OCI-LY7 (cell line): ENCODE measurements around the gene MRPS2. TPM values are rescaled to one million over a fixed set of nuclear protein-coding genes. Genes with fewer than 3 reads are reported as not detected.
"Not testable (repeated sequence)": the region's sequence is repeated elsewhere in the genome, so short reads cannot be mapped to it uniquely, and the experiment has no call there.

ENCODE experiments used
- BruUV-seq: library from RNA; stranded (reverse); fragments of 400-500 nt; replicated peaks from 2 replicates; lab custom pipeline; 2021; lab: Mats Ljungman, UMichigan
- CTCF ChIA-PET: fragments of 300-600 bp; sonication (Branson Sonifier 250); formaldehyde crosslinking; loops from one replicate; lab custom pipeline; 2022; ENCODE audit warnings: antibody characterized with exemption; ENCODE audit not compliant: unreplicated experiment; lab: Charles Lee
- POLR2A ChIA-PET: fragments of 300-600 bp; sonication (Branson Sonifier 250); formaldehyde crosslinking; loops from one replicate; lab custom pipeline; 2022; ENCODE audit warnings: antibody characterized with exemption; lab: Charles Lee
- DNase-seq: peaks from one replicate; pipeline ENCODE4 v3.0.0-alpha.2; 2015; ENCODE audit warnings: low spot score
- H2AFZ ChIP-seq: fragments of 200-600 bp; sonication (generic), shearing (Covaris generic); 2 replicates; pipeline ENCODE4 v1.6.1; 2014; ENCODE audit warnings: mild to moderate bottlenecking, antibody characterized with exemption, low read length, moderate library complexity
- H3K27ac ChIP-seq: fragments of 200-600 bp; sonication (generic); 2 replicates; pipeline ENCODE4 v1.5.1; 2014; ENCODE audit warnings: mixed run types, low read depth, mild to moderate bottlenecking, moderate library complexity, low read length, inconsistent platforms; ENCODE audit not compliant: poor library complexity, severe bottlenecking
- H3K36me3 ChIP-seq: fragments of 200-600 bp; sonication (generic); 2 replicates; pipeline ENCODE4 v1.6.1; 2014; ENCODE audit warnings: mild to moderate bottlenecking, antibody characterized with exemption, low read length, moderate library complexity, mixed read lengths; ENCODE audit not compliant: insufficient read depth
- H3K4me1 ChIP-seq: fragments of 200-600 bp; sonication (generic); 2 replicates; pipeline ENCODE4 v1.5.1; 2014; ENCODE audit warnings: mild to moderate bottlenecking, low read length; ENCODE audit not compliant: insufficient read depth, poor library complexity, severe bottlenecking
- H3K4me2 ChIP-seq: fragments of 200-600 bp; sonication (generic); 2 replicates; pipeline ENCODE4 v1.6.1; 2014; ENCODE audit warnings: mild to moderate bottlenecking, low read length
- H3K4me3 ChIP-seq: fragments of 200-600 bp; sonication (generic); 2 replicates; pipeline ENCODE4 v1.5.1; 2014; ENCODE audit warnings: mild to moderate bottlenecking, low read depth, low read length; ENCODE audit not compliant: poor library complexity, severe bottlenecking
- H3K79me2 ChIP-seq: fragments of 200-600 bp; sonication (generic); 2 replicates; pipeline ENCODE4 v1.6.1; 2016; ENCODE audit warnings: low read depth, mild to moderate bottlenecking, low read length, moderate library complexity, mixed read lengths; ENCODE audit not compliant: insufficient read depth
- H3K9me2 ChIP-seq: fragments of 200-600 bp; sonication (generic); 2 replicates; pipeline ENCODE4 v1.6.1; 2016; ENCODE audit warnings: mild to moderate bottlenecking, low read length, mixed read lengths; ENCODE audit not compliant: insufficient read depth
- H3K9me3 ChIP-seq: fragments of 200-600 bp; sonication (generic); 2 replicates; pipeline ENCODE4 v1.6.1; 2014; ENCODE audit warnings: mild to moderate bottlenecking, mixed run types, low read length, mixed read lengths
- H4K20me1 ChIP-seq: fragments of 200-600 bp; sonication (generic); 2 replicates; pipeline ENCODE4 v1.6.1; 2014; ENCODE audit warnings: mild to moderate bottlenecking, antibody characterized with exemption, low read length, moderate library complexity, mixed read lengths; ENCODE audit not compliant: insufficient read depth
- EZH2phosphoT487 ChIP-seq: fragments of 200-600 bp; sonication (generic); IDR thresholded peaks from 2 replicates; pipeline ENCODE4 v1.6.1; 2018; ENCODE audit warnings: low read depth, borderline replicate concordance, mild to moderate bottlenecking, mixed run types, antibody characterized with exemption, low read length, moderate library complexity, mixed read lengths
- intact Hi-C: fragments of 100-400 bp; cut with micrococcal nuclease; formaldehyde crosslinking; loops from one replicate; pipeline ENCODE4 v1.10.0; 2022; ENCODE audit not compliant: unreplicated experiment
- total RNA-seq, 2 experiments: library from RNA; depleted of rRNA in 1 of 2; stranded (reverse); fragments of >200 nt in 1 of 2; shearing (Covaris generic) in 1 of 2; gene quantifications; 2 replicates each; pipeline ENCODE4 v1.2.3, GENCODE V29; 2014 to 2022
- TF ChIP-seq, protein P1 (sequence below): fragments of 200-600 bp; sonication (generic); conservative IDR thresholded peaks from 2 replicates; pipeline ENCODE4 v1.5.1; 2014; ENCODE audit warnings: mild to moderate bottlenecking, antibody characterized with exemption, low read length, moderate library complexity, mixed read lengths

MRPS2 gene
- total RNA-seq, 2 experiments from 2014 or later = 42.7 to 55.7 TPM

DNA sequence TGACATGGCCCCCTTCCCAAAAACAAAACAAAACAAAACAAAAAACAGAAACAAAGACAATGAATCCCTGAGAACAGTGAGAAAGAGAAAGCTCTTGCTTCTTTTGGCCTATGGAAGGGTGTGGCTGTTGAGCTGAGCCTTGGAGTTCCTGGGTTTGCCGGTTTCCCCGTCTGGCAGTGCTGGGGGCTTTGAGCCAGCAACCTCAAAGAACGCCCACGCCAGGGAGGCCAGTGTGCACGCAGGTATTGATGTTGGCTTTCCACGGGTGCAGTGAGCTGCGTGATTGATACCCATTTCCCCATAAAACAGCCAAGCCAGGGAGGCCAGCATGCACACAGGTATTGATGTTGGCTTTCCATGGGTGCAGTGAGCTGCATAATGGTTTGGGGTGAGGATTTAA is 12.4 kb downstream of the MRPS2 start:
- Histone ChIP-seq H3K4me2 (no peak overlapping the region), H3K36me3 (no peaks in the 10 kb centered on the region), H3K79me2 (no peaks in the 10 kb centered on the region), H3K9me3 (no peaks in the 10 kb centered on the region), H2AFZ (no peak overlapping the region), H4K20me1 (no peaks in the 10 kb centered on the region), H3K4me3 (no peak overlapping the region), H3K4me1 (no peaks in the 10 kb centered on the region), H3K9me2 (no peaks in the 10 kb centered on the region), H3K27ac (no peak overlapping the region)
- TF ChIP-seq, protein P1, sequence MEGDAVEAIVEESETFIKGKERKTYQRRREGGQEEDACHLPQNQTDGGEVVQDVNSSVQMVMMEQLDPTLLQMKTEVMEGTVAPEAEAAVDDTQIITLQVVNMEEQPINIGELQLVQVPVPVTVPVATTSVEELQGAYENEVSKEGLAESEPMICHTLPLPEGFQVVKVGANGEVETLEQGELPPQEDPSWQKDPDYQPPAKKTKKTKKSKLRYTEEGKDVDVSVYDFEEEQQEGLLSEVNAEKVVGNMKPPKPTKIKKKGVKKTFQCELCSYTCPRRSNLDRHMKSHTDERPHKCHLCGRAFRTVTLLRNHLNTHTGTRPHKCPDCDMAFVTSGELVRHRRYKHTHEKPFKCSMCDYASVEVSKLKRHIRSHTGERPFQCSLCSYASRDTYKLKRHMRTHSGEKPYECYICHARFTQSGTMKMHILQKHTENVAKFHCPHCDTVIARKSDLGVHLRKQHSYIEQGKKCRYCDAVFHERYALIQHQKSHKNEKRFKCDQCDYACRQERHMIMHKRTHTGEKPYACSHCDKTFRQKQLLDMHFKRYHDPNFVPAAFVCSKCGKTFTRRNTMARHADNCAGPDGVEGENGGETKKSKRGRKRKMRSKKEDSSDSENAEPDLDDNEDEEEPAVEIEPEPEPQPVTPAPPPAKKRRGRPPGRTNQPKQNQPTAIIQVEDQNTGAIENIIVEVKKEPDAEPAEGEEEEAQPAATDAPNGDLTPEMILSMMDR = no peak
- no peak for TF ChIP-seq EZH2phosphoT487
- ChIA-PET POLR2A (no interaction called here), CTCF (no interaction called here)
- intact Hi-C loops = no loop called here
- BruUV-seq = no TSS peak
- no peak for DNase-seq

DNA sequence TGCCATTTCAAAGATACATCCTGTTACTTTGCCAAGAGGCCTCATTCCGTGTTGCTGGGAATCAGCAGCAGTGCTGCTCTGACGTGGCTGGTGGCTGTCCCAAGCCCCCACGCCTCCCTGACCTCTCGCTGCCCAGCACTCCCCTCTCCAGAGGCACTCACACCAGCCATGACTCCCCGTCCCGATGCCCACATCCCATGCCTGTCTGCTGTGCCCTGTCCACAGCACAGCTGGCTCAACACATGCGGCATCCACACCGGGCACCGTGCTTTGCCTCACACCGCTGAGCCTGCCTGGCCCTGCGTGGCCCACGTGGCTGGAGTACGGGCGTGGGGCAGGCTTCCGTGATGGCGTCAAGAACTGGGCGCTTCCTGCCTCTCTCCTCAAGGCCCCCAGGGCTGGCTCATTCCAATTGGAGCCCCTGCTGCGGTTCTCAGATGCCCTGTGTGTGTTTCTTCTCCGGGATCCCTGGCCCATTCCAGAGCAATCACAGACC is 12.9 kb downstream of the MRPS2 start:
- DNase-seq = no peak
- Histone ChIP-seq H3K4me2 (no peak overlapping the region), H3K27ac (no peak overlapping the region), H3K9me2 (no peaks in the 10 kb centered on the region), H3K4me1 (no peaks in the 10 kb centered on the region), H3K36me3 (no peaks in the 10 kb centered on the region), H2AFZ (no peak overlapping the region), H4K20me1 (no peaks in the 10 kb centered on the region), H3K79me2 (no peaks in the 10 kb centered on the region), H3K4me3 (no peak overlapping the region), H3K9me3 (no peaks in the 10 kb centered on the region)
- TF ChIP-seq, protein P1 = no peak
- TF ChIP-seq EZH2phosphoT487 = no peak
- POLR2A ChIA-PET = no interaction called here
- BruUV-seq = no TSS peak
- intact Hi-C loops = no loop called here
- CTCF ChIA-PET = no interaction called here

DNA sequence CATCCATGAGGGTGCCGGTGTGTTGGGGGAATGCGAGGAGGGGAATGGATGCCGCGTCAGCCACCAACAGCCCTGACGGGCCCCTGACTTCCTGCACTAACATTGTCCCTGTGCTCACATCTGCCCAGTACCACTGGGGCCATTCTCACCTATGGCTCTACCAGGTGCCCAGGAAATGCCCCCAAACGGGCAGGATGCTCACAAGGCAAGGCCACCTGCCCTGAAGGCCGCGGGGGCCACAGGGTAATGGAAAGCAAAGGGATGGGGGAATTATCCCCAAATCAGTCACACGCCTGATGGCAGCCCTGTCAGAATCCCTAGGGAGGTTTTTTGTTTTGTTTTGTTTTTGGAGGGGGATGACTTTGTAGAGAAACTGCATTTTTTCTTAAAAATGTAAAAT is 13.4 kb downstream of the MRPS2 start:
- H3K9me2 ChIP-seq, H3K4me1 ChIP-seq, H3K9me3 ChIP-seq, H2AFZ ChIP-seq, H3K4me3 ChIP-seq, H3K4me2 ChIP-seq, CTCF ChIA-PET, H3K27ac ChIP-seq, H4K20me1 ChIP-seq, BruUV-seq, intact Hi-C loops, DNase-seq, H3K36me3 ChIP-seq, H3K79me2 ChIP-seq: not testable (repeated sequence)
- POLR2A ChIA-PET = interaction anchor here (0.6 kb wide), 1 partner anchor 1339 kb away, joined by 3 read pairs; no protein-coding TSS in a partner anchor
